ENCODE results near the gene NELL2. TPM values are rescaled to one million over a fixed set of nuclear protein-coding genes. Genes with fewer than 3 reads are reported as not detected.

Gene NELL2
- total and polyA plus RNA-seq, 4 donors, result 0.09 to 0.42 (median 0.17) TPM; not detected in 1

DNA sequence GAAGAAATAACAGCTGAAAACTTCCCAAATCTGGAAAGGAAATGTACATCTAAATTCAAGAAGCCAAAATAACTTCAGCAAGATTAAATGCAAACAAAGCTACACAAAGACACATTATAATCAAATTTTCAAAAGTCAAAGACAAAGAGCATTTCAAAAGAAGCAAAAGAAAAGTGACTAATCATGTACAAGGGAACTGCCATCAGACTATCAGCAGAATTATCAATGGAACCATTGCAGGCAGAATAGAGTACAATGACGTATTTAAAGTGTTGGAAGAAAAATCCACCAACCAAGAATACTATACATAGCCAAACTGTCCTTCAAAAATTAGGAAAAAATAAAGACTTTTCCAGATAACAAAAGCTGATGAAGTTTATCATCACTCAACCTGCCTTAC lies 147.5 kb downstream of the NELL2 start (continued):
- TF ChIP-seq JUND (IDR thresholded peaks at IDR 0.05), result no peak
- TF ChIP-seq, protein P1, sequence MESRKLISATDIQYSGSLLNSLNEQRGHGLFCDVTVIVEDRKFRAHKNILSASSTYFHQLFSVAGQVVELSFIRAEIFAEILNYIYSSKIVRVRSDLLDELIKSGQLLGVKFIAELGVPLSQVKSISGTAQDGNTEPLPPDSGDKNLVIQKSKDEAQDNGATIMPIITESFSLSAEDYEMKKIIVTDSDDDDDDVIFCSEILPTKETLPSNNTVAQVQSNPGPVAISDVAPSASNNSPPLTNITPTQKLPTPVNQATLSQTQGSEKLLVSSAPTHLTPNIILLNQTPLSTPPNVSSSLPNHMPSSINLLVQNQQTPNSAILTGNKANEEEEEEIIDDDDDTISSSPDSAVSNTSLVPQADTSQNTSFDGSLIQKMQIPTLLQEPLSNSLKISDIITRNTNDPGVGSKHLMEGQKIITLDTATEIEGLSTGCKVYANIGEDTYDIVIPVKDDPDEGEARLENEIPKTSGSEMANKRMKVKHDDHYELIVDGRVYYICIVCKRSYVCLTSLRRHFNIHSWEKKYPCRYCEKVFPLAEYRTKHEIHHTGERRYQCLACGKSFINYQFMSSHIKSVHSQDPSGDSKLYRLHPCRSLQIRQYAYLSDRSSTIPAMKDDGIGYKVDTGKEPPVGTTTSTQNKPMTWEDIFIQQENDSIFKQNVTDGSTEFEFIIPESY (IDR thresholded peaks at IDR 0.05), result no peak

DNA sequence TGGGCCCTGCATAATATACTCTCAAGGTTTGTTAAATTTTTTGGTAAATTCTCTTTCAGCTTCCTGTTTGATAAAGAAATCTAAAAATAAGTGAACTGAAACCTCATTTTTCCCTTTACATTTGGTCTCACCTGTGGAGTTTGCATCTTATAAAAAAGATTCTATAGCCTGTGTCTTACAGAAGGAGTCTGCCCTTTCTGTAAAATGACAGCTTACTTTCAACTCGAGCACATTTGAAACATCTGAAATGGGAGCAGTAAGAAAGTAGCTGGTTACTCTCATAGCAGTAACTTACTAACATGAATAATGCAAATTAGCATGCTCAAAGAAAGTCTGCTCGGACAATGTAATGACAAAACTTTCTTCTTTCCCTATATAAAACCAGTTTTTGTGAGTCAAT lies 155.8 kb downstream of the NELL2 start:
- no peaks in the 10 kb centered on the region for H3K4me1 ChIP-seq (ENCODE audit: control insufficient read depth in 4 of 4, insufficient read depth in 4 of 4, low read length in 3 of 4)
- H3K9ac ChIP-seq (ENCODE audit: low read depth in 1 of 2, low read length in 2 of 2), result no peak overlapping the region
- H3K9me3 ChIP-seq (ENCODE audit: control insufficient read depth in 4 of 4, low read length in 3 of 4), result no peaks in the 10 kb centered on the region
- H3K27ac ChIP-seq (ENCODE audit: low read depth in 1 of 2, low read length in 2 of 2), result no peak overlapping the region
- DNase-seq (ENCODE audit: low spot score), result no peak
- H3K27me3 ChIP-seq (ENCODE audit: control insufficient read depth in 4 of 4, insufficient read depth in 4 of 4, low read length in 3 of 4), result no peaks in the 10 kb centered on the region
- no peak overlapping the region for H3K4me3 ChIP-seq (ENCODE audit: low read depth in 1 of 3, low read length in 3 of 3)
- H3K36me3 ChIP-seq (ENCODE audit: control insufficient read depth in 4 of 4, insufficient read depth in 3 of 4, low read depth in 1 of 4, low read length in 3 of 4), result no peaks in the 10 kb centered on the region
- no peak for TF ChIP-seq TAF1 (conservative IDR thresholded peaks at IDR 0.05)
- no peak for TF ChIP-seq FOXA2 (IDR thresholded peaks at IDR 0.05)
- TF ChIP-seq, protein P2, sequence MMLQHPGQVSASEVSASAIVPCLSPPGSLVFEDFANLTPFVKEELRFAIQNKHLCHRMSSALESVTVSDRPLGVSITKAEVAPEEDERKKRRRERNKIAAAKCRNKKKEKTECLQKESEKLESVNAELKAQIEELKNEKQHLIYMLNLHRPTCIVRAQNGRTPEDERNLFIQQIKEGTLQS (IDR thresholded peaks at IDR 0.05), result no peak
- TF ChIP-seq SP1 (IDR thresholded peaks at IDR 0.05), result no peak
- TF ChIP-seq, protein P3, sequence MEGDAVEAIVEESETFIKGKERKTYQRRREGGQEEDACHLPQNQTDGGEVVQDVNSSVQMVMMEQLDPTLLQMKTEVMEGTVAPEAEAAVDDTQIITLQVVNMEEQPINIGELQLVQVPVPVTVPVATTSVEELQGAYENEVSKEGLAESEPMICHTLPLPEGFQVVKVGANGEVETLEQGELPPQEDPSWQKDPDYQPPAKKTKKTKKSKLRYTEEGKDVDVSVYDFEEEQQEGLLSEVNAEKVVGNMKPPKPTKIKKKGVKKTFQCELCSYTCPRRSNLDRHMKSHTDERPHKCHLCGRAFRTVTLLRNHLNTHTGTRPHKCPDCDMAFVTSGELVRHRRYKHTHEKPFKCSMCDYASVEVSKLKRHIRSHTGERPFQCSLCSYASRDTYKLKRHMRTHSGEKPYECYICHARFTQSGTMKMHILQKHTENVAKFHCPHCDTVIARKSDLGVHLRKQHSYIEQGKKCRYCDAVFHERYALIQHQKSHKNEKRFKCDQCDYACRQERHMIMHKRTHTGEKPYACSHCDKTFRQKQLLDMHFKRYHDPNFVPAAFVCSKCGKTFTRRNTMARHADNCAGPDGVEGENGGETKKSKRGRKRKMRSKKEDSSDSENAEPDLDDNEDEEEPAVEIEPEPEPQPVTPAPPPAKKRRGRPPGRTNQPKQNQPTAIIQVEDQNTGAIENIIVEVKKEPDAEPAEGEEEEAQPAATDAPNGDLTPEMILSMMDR (IDR thresholded peaks at IDR 0.05; ENCODE audit: low read depth, low read length, missing input control), result no peak
- TF ChIP-seq NR2F2 (IDR thresholded peaks at IDR 0.05), result no peak
- 69% methylated on average over 2 of the region's 2 CpGs for WGBS

DNA sequence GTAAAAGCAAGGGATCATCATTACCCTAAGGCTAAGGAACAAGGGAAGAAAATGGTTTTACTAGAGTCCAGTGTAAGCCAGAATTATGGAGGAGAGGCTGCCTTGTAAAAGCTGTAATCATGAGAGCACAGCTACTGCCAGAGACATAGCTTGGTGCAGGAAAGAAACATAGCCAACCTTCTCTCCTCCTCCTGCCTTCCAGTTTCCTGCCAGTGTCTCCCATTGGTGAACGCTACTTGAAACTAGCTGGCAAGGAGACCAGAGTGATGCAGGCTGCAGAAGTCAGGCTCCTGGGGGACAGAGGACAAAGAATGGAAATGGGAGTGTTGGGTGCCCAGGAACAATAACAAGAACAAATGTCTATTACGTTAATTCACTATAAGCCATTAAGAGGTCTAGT lies 158.5 kb downstream of the NELL2 start:
- Histone ChIP-seq H3K27me3 (ENCODE audit: control insufficient read depth in 4 of 4, insufficient read depth in 4 of 4, low read length in 3 of 4) (no peaks in the 10 kb centered on the region), H3K9ac (ENCODE audit: low read depth in 1 of 2, low read length in 2 of 2) (no peak overlapping the region), H3K4me3 (ENCODE audit: low read depth in 1 of 3, low read length in 3 of 3) (no peak overlapping the region), H3K4me1 (ENCODE audit: control insufficient read depth in 4 of 4, insufficient read depth in 4 of 4, low read length in 3 of 4) (no peaks in the 10 kb centered on the region), H3K36me3 (ENCODE audit: control insufficient read depth in 4 of 4, insufficient read depth in 3 of 4, low read depth in 1 of 4, low read length in 3 of 4) (no peaks in the 10 kb centered on the region), H3K9me3 (ENCODE audit: control insufficient read depth in 4 of 4, low read length in 3 of 4) (no peaks in the 10 kb centered on the region), H3K27ac (ENCODE audit: low read depth in 1 of 2, low read length in 2 of 2) (no peak overlapping the region)
- WGBS, result 80% methylated on average over 2 of the region's 2 CpGs
- TF ChIP-seq, protein P2 (IDR thresholded peaks at IDR 0.05), result no peak
- no peak for TF ChIP-seq RAD21 (IDR thresholded peaks at IDR 0.05)
- TF ChIP-seq, protein P4, sequence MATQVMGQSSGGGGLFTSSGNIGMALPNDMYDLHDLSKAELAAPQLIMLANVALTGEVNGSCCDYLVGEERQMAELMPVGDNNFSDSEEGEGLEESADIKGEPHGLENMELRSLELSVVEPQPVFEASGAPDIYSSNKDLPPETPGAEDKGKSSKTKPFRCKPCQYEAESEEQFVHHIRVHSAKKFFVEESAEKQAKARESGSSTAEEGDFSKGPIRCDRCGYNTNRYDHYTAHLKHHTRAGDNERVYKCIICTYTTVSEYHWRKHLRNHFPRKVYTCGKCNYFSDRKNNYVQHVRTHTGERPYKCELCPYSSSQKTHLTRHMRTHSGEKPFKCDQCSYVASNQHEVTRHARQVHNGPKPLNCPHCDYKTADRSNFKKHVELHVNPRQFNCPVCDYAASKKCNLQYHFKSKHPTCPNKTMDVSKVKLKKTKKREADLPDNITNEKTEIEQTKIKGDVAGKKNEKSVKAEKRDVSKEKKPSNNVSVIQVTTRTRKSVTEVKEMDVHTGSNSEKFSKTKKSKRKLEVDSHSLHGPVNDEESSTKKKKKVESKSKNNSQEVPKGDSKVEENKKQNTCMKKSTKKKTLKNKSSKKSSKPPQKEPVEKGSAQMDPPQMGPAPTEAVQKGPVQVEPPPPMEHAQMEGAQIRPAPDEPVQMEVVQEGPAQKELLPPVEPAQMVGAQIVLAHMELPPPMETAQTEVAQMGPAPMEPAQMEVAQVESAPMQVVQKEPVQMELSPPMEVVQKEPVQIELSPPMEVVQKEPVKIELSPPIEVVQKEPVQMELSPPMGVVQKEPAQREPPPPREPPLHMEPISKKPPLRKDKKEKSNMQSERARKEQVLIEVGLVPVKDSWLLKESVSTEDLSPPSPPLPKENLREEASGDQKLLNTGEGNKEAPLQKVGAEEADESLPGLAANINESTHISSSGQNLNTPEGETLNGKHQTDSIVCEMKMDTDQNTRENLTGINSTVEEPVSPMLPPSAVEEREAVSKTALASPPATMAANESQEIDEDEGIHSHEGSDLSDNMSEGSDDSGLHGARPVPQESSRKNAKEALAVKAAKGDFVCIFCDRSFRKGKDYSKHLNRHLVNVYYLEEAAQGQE (IDR thresholded peaks at IDR 0.05), result no peak
- TF ChIP-seq FOXA2 (IDR thresholded peaks at IDR 0.05), result no peak
- no peak for TF ChIP-seq HNF4G (IDR thresholded peaks at IDR 0.05)
- TF ChIP-seq NR2F2 (IDR thresholded peaks at IDR 0.05), result no peak
- TF ChIP-seq, protein P3 (IDR thresholded peaks at IDR 0.05; ENCODE audit: low read depth, low read length, missing input control), result no peak
- TF ChIP-seq SP1 (IDR thresholded peaks at IDR 0.05), result no peak
- TF ChIP-seq HNF4A (conservative IDR thresholded peaks at IDR 0.05), result no peak
- no peak for TF ChIP-seq TAF1 (conservative IDR thresholded peaks at IDR 0.05)
- TF ChIP-seq YY1 (IDR thresholded peaks at IDR 0.05), result no peak
- TF ChIP-seq EGR1 (IDR thresholded peaks at IDR 0.05; ENCODE audit: low read depth in 2 of 2), result no peak
- no peak for TF ChIP-seq FOXA1 (IDR thresholded peaks at IDR 0.05)
- TF ChIP-seq, protein P5, sequence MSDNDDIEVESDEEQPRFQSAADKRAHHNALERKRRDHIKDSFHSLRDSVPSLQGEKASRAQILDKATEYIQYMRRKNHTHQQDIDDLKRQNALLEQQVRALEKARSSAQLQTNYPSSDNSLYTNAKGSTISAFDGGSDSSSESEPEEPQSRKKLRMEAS (IDR thresholded peaks at IDR 0.05), result no peak
- TF ChIP-seq, protein P1 (IDR thresholded peaks at IDR 0.05), result no peak
- TF ChIP-seq GABPA (IDR thresholded peaks at IDR 0.05 in 1 of 2, conservative IDR thresholded peaks at IDR 0.05 in 1 of 2), result no peak
- no peak for TF ChIP-seq RXRA (IDR thresholded peaks at IDR 0.05)
- no peak for TF ChIP-seq JUND (IDR thresholded peaks at IDR 0.05)
- DNase-seq (ENCODE audit: low spot score), result no peak

Measured in liver (tissue), 9 donors.